ENCODE results near the gene ASAH2.

The ASAH2 gene

GRCh38 chr10:50281210-50281966 lies 30.1 kb upstream of the ASAH2 start:
- H4K5ac ChIP-seq (ENCODE audit: low read length), result no peak overlapping the region
- H4K8ac ChIP-seq (ENCODE audit: low read depth, low read length), result no peak overlapping the region
- no peak overlapping the region for H3K18ac ChIP-seq (ENCODE audit: low read length)
- H3K23ac ChIP-seq (ENCODE audit: low read length), result no peak overlapping the region
- no peak overlapping the region for H3K4me2 ChIP-seq (ENCODE audit: low read length)
- no peak overlapping the region for H2BK120ac ChIP-seq (ENCODE audit: low read depth, low read length)
- H2AK5ac ChIP-seq (ENCODE audit: low read length), result no peak overlapping the region
- H3K36me3 ChIP-seq (ENCODE audit: control insufficient read depth, insufficient read depth, low read length), result no peaks in the 10 kb centered on the region
- DNase-seq, result no peak
- H3K4me1 ChIP-seq (ENCODE audit: control insufficient read depth, low read depth, low read length), result no peaks in the 10 kb centered on the region
- no peak overlapping the region for H3K56ac ChIP-seq (ENCODE audit: low read length)
- no peaks in the 10 kb centered on the region for H3K79me2 ChIP-seq (ENCODE audit: control insufficient read depth, insufficient read depth, low read length)
- no peaks in the 10 kb centered on the region for H3K79me1 ChIP-seq (ENCODE audit: low read length)
- no peak overlapping the region for H3K4me3 ChIP-seq (ENCODE audit: low read length)
- WGBS (ENCODE audit: extremely low coverage, insufficient coverage, low lambda C conversion rate), result no CpG with 5 or more reads among the region's 8 CpGs
- no peak overlapping the region for H2BK5ac ChIP-seq (ENCODE audit: low read length)
- H3K27ac ChIP-seq (ENCODE audit: low read depth, low read length), result no peak overlapping the region
- H2BK15ac ChIP-seq (replicated peaks; ENCODE audit: low read depth), result no peak overlapping the region
- no peak overlapping the region for H3K4ac ChIP-seq (ENCODE audit: low read depth, low read length)
- no peak overlapping the region for H3K9ac ChIP-seq (ENCODE audit: low read length)
- H3K27me3 ChIP-seq (ENCODE audit: insufficient read depth, low read length, poor library complexity), result no peaks in the 10 kb centered on the region

- no peaks in the 10 kb centered on the region for H3K4me1 ChIP-seq (ENCODE audit: control insufficient read depth, low read depth, low read length)
- H4K8ac ChIP-seq (ENCODE audit: low read depth, low read length), result no peak overlapping the region
- H3K36me3 ChIP-seq (ENCODE audit: control insufficient read depth, insufficient read depth, low read length), result no peaks in the 10 kb centered on the region
- no peak overlapping the region for H2BK5ac ChIP-seq (ENCODE audit: low read length)
- H3K79me1 ChIP-seq (ENCODE audit: low read length), result no peaks in the 10 kb centered on the region
- no peak overlapping the region for H3K27ac ChIP-seq (ENCODE audit: low read depth, low read length)
- no peak overlapping the region for H3K18ac ChIP-seq (ENCODE audit: low read length)
- no CpG with 5 or more reads among the region's 5 CpGs for WGBS (ENCODE audit: extremely low coverage, insufficient coverage, low lambda C conversion rate)
- no peak for DNase-seq
- H3K9ac ChIP-seq (ENCODE audit: low read length), result no peak overlapping the region
- no peak overlapping the region for H3K4me2 ChIP-seq (ENCODE audit: low read length)
- no peak overlapping the region for H3K4ac ChIP-seq (ENCODE audit: low read depth, low read length)
- no peaks in the 10 kb centered on the region for H3K27me3 ChIP-seq (ENCODE audit: insufficient read depth, low read length, poor library complexity)
- no peak overlapping the region for H2BK120ac ChIP-seq (ENCODE audit: low read depth, low read length)
- no peak overlapping the region for H2AK5ac ChIP-seq (ENCODE audit: low read length)
- H2BK15ac ChIP-seq (replicated peaks; ENCODE audit: low read depth), result no peak overlapping the region
- H3K4me3 ChIP-seq (ENCODE audit: low read length), result no peak overlapping the region
- no peak overlapping the region for H3K23ac ChIP-seq (ENCODE audit: low read length)
- no peak overlapping the region for H3K56ac ChIP-seq (ENCODE audit: low read length)
- H3K79me2 ChIP-seq (ENCODE audit: control insufficient read depth, insufficient read depth, low read length), result no peaks in the 10 kb centered on the region
- no peak overlapping the region for H4K5ac ChIP-seq (ENCODE audit: low read length)
Observed at GRCh38 chr10:50280049-50280841, 28.9 kb upstream of the ASAH2 start.

DNA sequence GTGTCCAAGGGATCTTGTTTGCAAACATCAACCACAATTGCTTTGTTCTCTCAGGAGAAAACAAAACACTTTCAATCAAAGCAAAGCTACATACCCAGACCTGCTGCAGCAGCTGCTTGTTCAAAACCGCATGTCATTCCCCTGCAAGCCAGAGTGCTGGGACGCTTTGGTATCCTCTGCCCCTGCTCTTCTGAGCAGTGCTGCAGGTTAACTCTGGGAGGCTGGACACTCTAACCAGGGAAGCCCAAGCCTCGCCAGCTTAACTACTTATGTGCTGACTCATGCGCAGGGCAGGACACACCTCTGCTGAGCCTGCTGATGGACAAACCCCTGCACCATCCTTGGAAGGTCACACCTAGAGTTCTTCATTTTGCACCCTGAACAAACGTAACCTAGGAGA lies 28.2 kb upstream of the ASAH2 start:
- H4K8ac ChIP-seq (ENCODE audit: low read depth, low read length), result no peak overlapping the region
- no peak overlapping the region for H3K9ac ChIP-seq (ENCODE audit: low read length)
- H2BK5ac ChIP-seq (ENCODE audit: low read length), result no peak overlapping the region
- WGBS (ENCODE audit: extremely low coverage, insufficient coverage, low lambda C conversion rate), result no CpG with 5 or more reads among the region's 5 CpGs
- H2BK15ac ChIP-seq (replicated peaks; ENCODE audit: low read depth), result no peak overlapping the region
- no peaks in the 10 kb centered on the region for H3K36me3 ChIP-seq (ENCODE audit: control insufficient read depth, insufficient read depth, low read length)
- H3K18ac ChIP-seq (ENCODE audit: low read length), result no peak overlapping the region
- no peak overlapping the region for H2BK120ac ChIP-seq (ENCODE audit: low read depth, low read length)
- no peak overlapping the region for H4K5ac ChIP-seq (ENCODE audit: low read length)
- H3K79me2 ChIP-seq (ENCODE audit: control insufficient read depth, insufficient read depth, low read length), result no peaks in the 10 kb centered on the region
- H2AK5ac ChIP-seq (ENCODE audit: low read length), result no peak overlapping the region
- peak; percentile 55 for DNase-seq
- no peak overlapping the region for H3K4ac ChIP-seq (ENCODE audit: low read depth, low read length)
- H3K4me1 ChIP-seq (ENCODE audit: control insufficient read depth, low read depth, low read length), result no peaks in the 10 kb centered on the region
- no peak overlapping the region for H3K27ac ChIP-seq (ENCODE audit: low read depth, low read length)
- no peaks in the 10 kb centered on the region for H3K27me3 ChIP-seq (ENCODE audit: insufficient read depth, low read length, poor library complexity)
- no peaks in the 10 kb centered on the region for H3K79me1 ChIP-seq (ENCODE audit: low read length)
- no peak overlapping the region for H3K56ac ChIP-seq (ENCODE audit: low read length)
- no peak overlapping the region for H3K4me2 ChIP-seq (ENCODE audit: low read length)
- H3K23ac ChIP-seq (ENCODE audit: low read length), result no peak overlapping the region
- H3K4me3 ChIP-seq (ENCODE audit: low read length), result no peak overlapping the region

- H3K4me1 ChIP-seq (ENCODE audit: control insufficient read depth, low read depth, low read length), result no peaks in the 10 kb centered on the region
- H3K18ac ChIP-seq (ENCODE audit: low read length), result no peak overlapping the region
- H3K79me2 ChIP-seq (ENCODE audit: control insufficient read depth, insufficient read depth, low read length), result no peaks in the 10 kb centered on the region
- no peak overlapping the region for H4K8ac ChIP-seq (ENCODE audit: low read depth, low read length)
- H3K27ac ChIP-seq (ENCODE audit: low read depth, low read length), result no peak overlapping the region
- H3K27me3 ChIP-seq (ENCODE audit: insufficient read depth, low read length, poor library complexity), result no peaks in the 10 kb centered on the region
- H3K36me3 ChIP-seq (ENCODE audit: control insufficient read depth, insufficient read depth, low read length), result no peaks in the 10 kb centered on the region
- WGBS (ENCODE audit: extremely low coverage, insufficient coverage, low lambda C conversion rate), result no CpG with 5 or more reads among the region's 3 CpGs
- H2BK5ac ChIP-seq (ENCODE audit: low read length), result no peak overlapping the region
- no peak overlapping the region for H4K5ac ChIP-seq (ENCODE audit: low read length)
- no peak overlapping the region for H2BK15ac ChIP-seq (replicated peaks; ENCODE audit: low read depth)
- H3K79me1 ChIP-seq (ENCODE audit: low read length), result no peaks in the 10 kb centered on the region
- no peak overlapping the region for H2BK120ac ChIP-seq (ENCODE audit: low read depth, low read length)
- no peak overlapping the region for H3K9ac ChIP-seq (ENCODE audit: low read length)
- H3K56ac ChIP-seq (ENCODE audit: low read length), result no peak overlapping the region
- H3K4me2 ChIP-seq (ENCODE audit: low read length), result no peak overlapping the region
- H3K23ac ChIP-seq (ENCODE audit: low read length), result no peak overlapping the region
- no peak overlapping the region for H2AK5ac ChIP-seq (ENCODE audit: low read length)
- no peak overlapping the region for H3K4me3 ChIP-seq (ENCODE audit: low read length)
- H3K4ac ChIP-seq (ENCODE audit: low read depth, low read length), result no peak overlapping the region
- DNase-seq, result peak; percentile 37
Observed at GRCh38 chr10:50275650-50276235, 24.4 kb upstream of the ASAH2 start.

DNA sequence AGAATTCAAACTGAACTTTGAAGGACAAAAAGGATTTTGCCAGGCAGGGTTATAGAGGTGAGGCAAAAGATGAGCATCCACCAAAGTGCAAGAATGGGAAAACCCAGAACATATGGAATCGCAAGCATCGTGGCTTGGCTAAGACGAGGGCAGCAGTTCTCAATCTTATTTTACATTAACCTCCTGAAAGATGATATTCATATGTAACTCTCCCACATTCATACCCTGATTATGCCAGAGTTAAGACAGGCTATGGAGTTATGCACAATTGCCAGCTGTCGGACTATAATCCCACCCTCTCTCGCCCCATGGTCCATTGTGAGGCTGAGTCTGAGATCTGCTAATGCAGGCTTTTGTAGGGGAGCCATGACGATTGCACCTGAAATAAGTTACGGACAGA lies 21.2 kb upstream of the ASAH2 start:
- H3K4me2 ChIP-seq (ENCODE audit: low read length), result no peak overlapping the region
- no CpG with 5 or more reads among the region's 7 CpGs for WGBS (ENCODE audit: extremely low coverage, insufficient coverage, low lambda C conversion rate)

More for the DNA sequence above, 21.2 kb upstream of the ASAH2 start:
- no peak overlapping the region for H4K8ac ChIP-seq (ENCODE audit: low read depth, low read length)
- no peak overlapping the region for H4K5ac ChIP-seq (ENCODE audit: low read length)
- H3K18ac ChIP-seq (ENCODE audit: low read length), result no peak overlapping the region
- no peak overlapping the region for H3K4me3 ChIP-seq (ENCODE audit: low read length)
- no peak overlapping the region for H2BK15ac ChIP-seq (replicated peaks; ENCODE audit: low read depth)
- no peaks in the 10 kb centered on the region for H3K79me2 ChIP-seq (ENCODE audit: control insufficient read depth, insufficient read depth, low read length)
- no peak overlapping the region for H2BK5ac ChIP-seq (ENCODE audit: low read length)
- H3K4ac ChIP-seq (ENCODE audit: low read depth, low read length), result no peak overlapping the region
- no peak for DNase-seq
- H3K27ac ChIP-seq (ENCODE audit: low read depth, low read length), result no peak overlapping the region
- H3K79me1 ChIP-seq (ENCODE audit: low read length), result no peaks in the 10 kb centered on the region
- H3K27me3 ChIP-seq (ENCODE audit: insufficient read depth, low read length, poor library complexity), result no peaks in the 10 kb centered on the region
- no peak overlapping the region for H3K23ac ChIP-seq (ENCODE audit: low read length)
- no peaks in the 10 kb centered on the region for H3K36me3 ChIP-seq (ENCODE audit: control insufficient read depth, insufficient read depth, low read length)
- H2BK120ac ChIP-seq (ENCODE audit: low read depth, low read length), result no peak overlapping the region
- no peak overlapping the region for H3K9ac ChIP-seq (ENCODE audit: low read length)
- H3K56ac ChIP-seq (ENCODE audit: low read length), result no peak overlapping the region
- H2AK5ac ChIP-seq (ENCODE audit: low read length), result no peak overlapping the region
- H3K4me1 ChIP-seq (ENCODE audit: control insufficient read depth, low read depth, low read length), result no peaks in the 10 kb centered on the region
